ENCODE results near the gene ASIC2. TPM values are rescaled to one million over a fixed set of nuclear protein-coding genes. Genes with fewer than 3 reads are reported as not detected.
A peak's percentile ranks its signal among the peaks of the same experiment; 100 is the strongest.

The ASIC2 gene
- total RNA-seq, 3 donors from 2014 or later: 0.84 to 4.6 (median 0.98) TPM

GRCh38 chr17:33310296-33310695, 17.2 kb upstream of the ASIC2 start:
- ATAC-seq (peak; percentile 30), DNase-seq (peak in 1 of 3 donors; percentile 39)
- Histone ChIP-seq H3K36me3 (ENCODE audit: low read depth) (no peaks in the 10 kb centered on the region), H3K4me3 (no peak overlapping the region), H3K9me3 (no peaks in the 10 kb centered on the region), H3K4me1 (ENCODE audit: low read depth) (no peaks in the 10 kb centered on the region)
- intact Hi-C loops (cut with DNase I, micrococcal nuclease): no loop called here
- TF ChIP-seq CTCF (IDR thresholded peaks at IDR 0.05): no peak

GRCh38 chr17:33303254-33303653, 10.2 kb upstream of the ASIC2 start:
- H3K36me3 ChIP-seq (ENCODE audit: low read depth): no peaks in the 10 kb centered on the region
- no peak overlapping the region for H3K4me3 ChIP-seq
- DNase-seq (no peak), ATAC-seq (no peak)
- no peaks in the 10 kb centered on the region for H3K4me1 ChIP-seq (ENCODE audit: low read depth)
- intact Hi-C loops (cut with DNase I, micrococcal nuclease): no loop called here
- no peaks in the 10 kb centered on the region for H3K9me3 ChIP-seq
- no peak for TF ChIP-seq CTCF (IDR thresholded peaks at IDR 0.05)

GRCh38 chr17:33302394-33302793, 9.3 kb upstream of the ASIC2 start:
- Histone ChIP-seq H3K9me3 (no peaks in the 10 kb centered on the region), H3K4me3 (no peak overlapping the region), H3K36me3 (ENCODE audit: low read depth) (no peaks in the 10 kb centered on the region), H3K4me1 (ENCODE audit: low read depth) (no peaks in the 10 kb centered on the region)
- intact Hi-C loops (cut with DNase I, micrococcal nuclease): no loop called here
- ATAC-seq: peak; percentile 69
- DNase-seq: peak in 1 of 3 donors; percentile 58
- no peak for TF ChIP-seq CTCF (IDR thresholded peaks at IDR 0.05)

GRCh38 chr17:33300241-33300640, 7.1 kb upstream of the ASIC2 start:
- Histone ChIP-seq H3K9me3 (no peaks in the 10 kb centered on the region), H3K4me3 (no peak overlapping the region), H3K4me1 (ENCODE audit: low read depth) (no peaks in the 10 kb centered on the region), H3K36me3 (ENCODE audit: low read depth) (no peaks in the 10 kb centered on the region)
- ATAC-seq (no peak), DNase-seq (no peak)
- no peak for TF ChIP-seq CTCF (IDR thresholded peaks at IDR 0.05)
- intact Hi-C loops (cut with DNase I, micrococcal nuclease): no loop called here

- ATAC-seq (no peak), DNase-seq (no peak)
- H3K36me3 ChIP-seq (ENCODE audit: low read depth): no peaks in the 10 kb centered on the region
- no peak overlapping the region for H3K4me3 ChIP-seq
- no peak for TF ChIP-seq CTCF (IDR thresholded peaks at IDR 0.05)
- no peaks in the 10 kb centered on the region for H3K4me1 ChIP-seq (ENCODE audit: low read depth)
- intact Hi-C loops (cut with DNase I, micrococcal nuclease): loop anchor here in 1 of 2 donors (10.0 kb wide), 1 partner anchor 226 kb away; no protein-coding TSS in a partner anchor
- H3K9me3 ChIP-seq: no peaks in the 10 kb centered on the region
Measured at GRCh38 chr17:33299115-33299514, 6.0 kb upstream of the ASIC2 start.

- H3K36me3 ChIP-seq (ENCODE audit: low read depth): no peaks in the 10 kb centered on the region
- TF ChIP-seq CTCF (IDR thresholded peaks at IDR 0.05): no peak
- intact Hi-C loops (cut with DNase I, micrococcal nuclease): loop anchor here in 1 of 2 donors (10.0 kb wide), 1 partner anchor 227 kb away; no protein-coding TSS in a partner anchor
Measured at GRCh38 chr17:33297643-33298042, 4.5 kb upstream of the ASIC2 start.

More at GRCh38 chr17:33297643-33298042, 4.5 kb upstream of the ASIC2 start:
- Histone ChIP-seq H3K4me1 (ENCODE audit: low read depth) (peaks cover 4% of the 10 kb centered on the region), H3K4me3 (no peak overlapping the region), H3K9me3 (no peaks in the 10 kb centered on the region)
- no peak for ATAC-seq
- DNase-seq: no peak

Data from mucosa of descending colon (tissue), 3 donors.